Measurements from ENCODE around the gene FLRT2.

GRCh38 chr14:85663667-85664066 lies 133.7 kb downstream of the FLRT2 start:
- TF ChIP-seq EZH2phosphoT487 (IDR thresholded peaks at IDR 0.05; ENCODE audit: borderline replicate concordance, low read length) (no peak), CTCF (IDR thresholded peaks at IDR 0.05; ENCODE audit: low read depth, low read length, poor library complexity, severe bottlenecking) (no peak)

All from DOHH2 (cell line).